T-helper 1 cell treated with Interleukin-12 subunit alpha and Interleukin-12 subunit beta and Interleukin-4 antibody, amounts not matched to agents 30 μg/mL and 1 μg/mL, for 36 hours (primary cell): ENCODE measurements around the gene P2RY6.

Experiments used
- H3K27ac Mint-ChIP-seq: one replicate; pipeline ENCODE4 v1.8.0; 2021; ENCODE audit warnings: mild to moderate bottlenecking, mixed read lengths
- H3K27me3 Mint-ChIP-seq: one replicate; pipeline ENCODE4 v1.8.0; 2021; ENCODE audit warnings: low read depth, mixed read lengths
- H3K36me3 Mint-ChIP-seq: one replicate; pipeline ENCODE4 v1.8.0; 2021; ENCODE audit warnings: low read depth, mixed read lengths
- H3K4me1 Mint-ChIP-seq: one replicate; pipeline ENCODE4 v1.8.0; 2021; ENCODE audit warnings: low read depth, mixed read lengths
- H3K4me3 Mint-ChIP-seq: one replicate; pipeline ENCODE4 v1.8.0; 2021; ENCODE audit warnings: mild to moderate bottlenecking, moderate library complexity, mixed read lengths
- H3K9me3 Mint-ChIP-seq: one replicate; pipeline ENCODE4 v1.8.0; 2021; ENCODE audit warnings: mixed read lengths

P2RY6 gene

GRCh38 chr11:73315293-73316020 lies 43.3 kb downstream of the P2RY6 start:
- peaks cover 3% of the 10 kb centered on the region for H3K27me3 Mint-ChIP-seq
- H3K36me3 Mint-ChIP-seq: no peaks in the 10 kb centered on the region
- no peak overlapping the region for H3K4me3 Mint-ChIP-seq
- peaks cover 6% of the 10 kb centered on the region for H3K4me1 Mint-ChIP-seq
- H3K9me3 Mint-ChIP-seq: no peaks in the 10 kb centered on the region
- H3K27ac Mint-ChIP-seq: no peak overlapping the region

GRCh38 chr11:73316422-73316821 lies 44.3 kb downstream of the P2RY6 start:
- H3K4me1 Mint-ChIP-seq: peaks cover 6% of the 10 kb centered on the region
- no peaks in the 10 kb centered on the region for H3K9me3 Mint-ChIP-seq
- H3K27me3 Mint-ChIP-seq: peaks cover 3% of the 10 kb centered on the region
- H3K27ac Mint-ChIP-seq: no peak overlapping the region
- no peaks in the 10 kb centered on the region for H3K36me3 Mint-ChIP-seq
- H3K4me3 Mint-ChIP-seq: no peak overlapping the region

- Mint-ChIP-seq H3K36me3 (no peaks in the 10 kb centered on the region), H3K27ac (no peak overlapping the region), H3K4me3 (no peak overlapping the region), H3K4me1 (peaks cover 8% of the 10 kb centered on the region), H3K9me3 (no peaks in the 10 kb centered on the region), H3K27me3 (peaks cover 3% of the 10 kb centered on the region)
Observed at GRCh38 chr11:73317373-73317772, 45.2 kb downstream of the P2RY6 start.

GRCh38 chr11:73317803-73318202 lies 45.7 kb downstream of the P2RY6 start:
- H3K27ac Mint-ChIP-seq: no peak overlapping the region
- H3K36me3 Mint-ChIP-seq: no peaks in the 10 kb centered on the region
- no peak overlapping the region for H3K4me3 Mint-ChIP-seq
- H3K4me1 Mint-ChIP-seq: peaks cover 8% of the 10 kb centered on the region
- no peaks in the 10 kb centered on the region for H3K9me3 Mint-ChIP-seq
- peaks cover 6% of the 10 kb centered on the region for H3K27me3 Mint-ChIP-seq

GRCh38 chr11:73318501-73319011 lies 46.4 kb downstream of the P2RY6 start:
- Mint-ChIP-seq H3K36me3 (no peaks in the 10 kb centered on the region), H3K27me3 (peaks cover 6% of the 10 kb centered on the region), H3K4me1 (peaks cover 6% of the 10 kb centered on the region), H3K4me3 (no peak overlapping the region), H3K9me3 (no peaks in the 10 kb centered on the region), H3K27ac (no peak overlapping the region)

- H3K27ac Mint-ChIP-seq: no peak overlapping the region
- H3K4me1 Mint-ChIP-seq: peaks cover 2% of the 10 kb centered on the region
- H3K27me3 Mint-ChIP-seq: peaks cover 3% of the 10 kb centered on the region
- no peak overlapping the region for H3K4me3 Mint-ChIP-seq
- H3K9me3 Mint-ChIP-seq: no peaks in the 10 kb centered on the region
- no peaks in the 10 kb centered on the region for H3K36me3 Mint-ChIP-seq
Observed at GRCh38 chr11:73320763-73321603, 48.8 kb downstream of the P2RY6 start.

- Mint-ChIP-seq H3K9me3 (no peaks in the 10 kb centered on the region), H3K27ac (no peak overlapping the region)
Observed at GRCh38 chr11:73321604-73322381, 49.7 kb downstream of the P2RY6 start.

GRCh38 chr11:73322382-73323306 lies 50.5 kb downstream of the P2RY6 start:
- H3K4me3 Mint-ChIP-seq: no peak overlapping the region

More at GRCh38 chr11:73321604-73322381, 49.7 kb downstream of the P2RY6 start:
- H3K36me3 Mint-ChIP-seq: no peaks in the 10 kb centered on the region
- peaks cover 3% of the 10 kb centered on the region for H3K27me3 Mint-ChIP-seq
- peaks cover 2% of the 10 kb centered on the region for H3K4me1 Mint-ChIP-seq
- H3K4me3 Mint-ChIP-seq: no peak overlapping the region

GRCh38 chr11:73323464-73323863 lies 51.3 kb downstream of the P2RY6 start:
- H3K27me3 Mint-ChIP-seq: peaks cover 3% of the 10 kb centered on the region
- H3K4me3 Mint-ChIP-seq: no peak overlapping the region
- no peaks in the 10 kb centered on the region for H3K9me3 Mint-ChIP-seq
- H3K4me1 Mint-ChIP-seq: peaks cover 2% of the 10 kb centered on the region
- no peak overlapping the region for H3K27ac Mint-ChIP-seq
- no peaks in the 10 kb centered on the region for H3K36me3 Mint-ChIP-seq

More at GRCh38 chr11:73322382-73323306, 50.5 kb downstream of the P2RY6 start:
- H3K9me3 Mint-ChIP-seq: no peaks in the 10 kb centered on the region
- H3K27me3 Mint-ChIP-seq: peaks cover 3% of the 10 kb centered on the region
- peaks cover 2% of the 10 kb centered on the region for H3K4me1 Mint-ChIP-seq
- H3K27ac Mint-ChIP-seq: no peak overlapping the region
- H3K36me3 Mint-ChIP-seq: no peaks in the 10 kb centered on the region

- Mint-ChIP-seq H3K27ac (no peak overlapping the region), H3K4me1 (peaks cover 2% of the 10 kb centered on the region), H3K9me3 (no peaks in the 10 kb centered on the region), H3K36me3 (no peaks in the 10 kb centered on the region), H3K27me3 (peaks cover 3% of the 10 kb centered on the region), H3K4me3 (no peak overlapping the region)
Observed at GRCh38 chr11:73324116-73324515, 52.0 kb downstream of the P2RY6 start.

GRCh38 chr11:73324665-73325035 lies 52.5 kb downstream of the P2RY6 start:
- H3K4me1 Mint-ChIP-seq: peaks cover 2% of the 10 kb centered on the region
- H3K4me3 Mint-ChIP-seq: no peak overlapping the region
- H3K36me3 Mint-ChIP-seq: no peaks in the 10 kb centered on the region
- H3K27ac Mint-ChIP-seq: no peak overlapping the region
- peaks cover 3% of the 10 kb centered on the region for H3K27me3 Mint-ChIP-seq
- no peaks in the 10 kb centered on the region for H3K9me3 Mint-ChIP-seq

- H3K27me3 Mint-ChIP-seq: peaks cover 7% of the 10 kb centered on the region
- no peaks in the 10 kb centered on the region for H3K36me3 Mint-ChIP-seq
- H3K9me3 Mint-ChIP-seq: no peaks in the 10 kb centered on the region
- peaks cover 2% of the 10 kb centered on the region for H3K4me1 Mint-ChIP-seq
- peak overlapping the region; percentile 16 for H3K27ac Mint-ChIP-seq
- H3K4me3 Mint-ChIP-seq: no peak overlapping the region
Observed at GRCh38 chr11:73325036-73325981, 53.2 kb downstream of the P2RY6 start.
